SHP77 treated with DMSO at 0.1 percent for 48 hours (cell line): ENCODE data around the gene ASXL1.
"Not testable (repeated sequence)": the region's sequence is repeated elsewhere in the genome, so short reads cannot be mapped to it uniquely, and the experiment has no call there.

Source experiments
- DNase-seq: peaks from one replicate; lab custom pipeline; 2025; lab: John Stamatoyannopoulos, UW

Gene ASXL1

GRCh38 chr20:32337937-32338661 lies 20.0 kb upstream of the ASXL1 start:
- no peak for DNase-seq

- no peak for DNase-seq
These were observed 19.5 kb upstream of the ASXL1 start for GRCh38 chr20:32338665-32339064.

DNA sequence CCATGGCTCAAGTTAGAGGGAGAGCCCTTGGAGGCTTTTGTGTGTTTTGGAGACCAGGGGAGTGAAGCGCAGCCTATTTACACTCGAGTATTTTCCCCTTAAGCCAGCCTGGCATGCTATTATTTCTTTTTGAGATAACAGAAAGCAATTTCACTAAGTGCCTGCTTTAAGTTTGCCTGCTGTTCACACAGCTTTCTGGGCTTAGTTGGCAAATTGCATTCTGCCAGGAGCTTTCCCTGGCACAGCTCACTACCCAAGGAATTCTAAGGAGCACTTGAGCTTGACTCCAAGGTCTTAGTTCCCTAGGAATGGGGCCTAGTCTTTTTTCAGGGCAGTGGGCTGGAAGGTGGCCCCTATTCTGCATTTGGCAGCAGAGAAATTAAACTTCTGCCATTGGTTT lies 19.0 kb upstream of the ASXL1 start:
- DNase-seq, result no peak

DNA sequence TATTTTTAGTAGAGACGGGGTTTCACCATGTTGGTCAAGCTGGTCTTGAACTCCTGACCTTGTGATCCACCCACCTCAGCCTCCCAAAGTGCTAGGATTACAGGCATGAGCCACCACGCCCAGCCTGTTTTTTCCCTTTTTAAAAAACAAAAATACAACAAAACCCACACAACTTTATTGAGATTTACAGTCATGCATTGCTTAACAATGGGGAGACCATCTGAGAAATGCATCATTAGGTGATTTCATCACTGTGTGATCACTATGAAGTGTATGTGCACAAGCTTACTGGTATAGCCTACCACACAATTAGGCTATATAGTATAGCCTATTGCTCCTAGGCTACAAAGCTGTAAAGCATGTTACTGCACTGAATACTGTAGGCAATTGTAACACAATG lies 17.1 kb upstream of the ASXL1 start:
- not testable (repeated sequence) for DNase-seq

GRCh38 chr20:32343439-32343838 lies 14.7 kb upstream of the ASXL1 start:
- DNase-seq, result no peak

- DNase-seq, result no peak
These were observed 13.2 kb upstream of the ASXL1 start for GRCh38 chr20:32344835-32345506.

DNA sequence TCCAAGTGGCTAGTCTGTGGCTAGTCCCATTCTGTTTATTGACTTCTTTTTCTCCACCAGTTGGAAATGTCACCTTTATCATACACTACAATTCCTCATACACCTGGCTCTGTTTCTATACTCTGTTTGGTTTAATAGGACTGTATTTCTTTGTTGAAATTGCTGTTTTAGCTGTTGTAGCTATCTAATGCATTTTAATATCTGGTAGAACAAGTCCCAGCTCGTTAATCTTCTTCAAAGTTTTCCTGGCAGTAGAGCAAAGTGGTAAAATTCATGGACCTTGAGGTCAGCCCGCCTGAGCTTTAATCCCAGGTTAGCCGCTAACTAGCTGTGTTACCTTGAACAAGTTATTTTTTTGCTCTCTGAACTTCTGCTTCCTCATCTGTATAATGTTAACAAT lies 9.9 kb upstream of the ASXL1 start:
- no peak for DNase-seq

- DNase-seq, result no peak
These were observed 7.7 kb upstream of the ASXL1 start for GRCh38 chr20:32350421-32350820.

DNA sequence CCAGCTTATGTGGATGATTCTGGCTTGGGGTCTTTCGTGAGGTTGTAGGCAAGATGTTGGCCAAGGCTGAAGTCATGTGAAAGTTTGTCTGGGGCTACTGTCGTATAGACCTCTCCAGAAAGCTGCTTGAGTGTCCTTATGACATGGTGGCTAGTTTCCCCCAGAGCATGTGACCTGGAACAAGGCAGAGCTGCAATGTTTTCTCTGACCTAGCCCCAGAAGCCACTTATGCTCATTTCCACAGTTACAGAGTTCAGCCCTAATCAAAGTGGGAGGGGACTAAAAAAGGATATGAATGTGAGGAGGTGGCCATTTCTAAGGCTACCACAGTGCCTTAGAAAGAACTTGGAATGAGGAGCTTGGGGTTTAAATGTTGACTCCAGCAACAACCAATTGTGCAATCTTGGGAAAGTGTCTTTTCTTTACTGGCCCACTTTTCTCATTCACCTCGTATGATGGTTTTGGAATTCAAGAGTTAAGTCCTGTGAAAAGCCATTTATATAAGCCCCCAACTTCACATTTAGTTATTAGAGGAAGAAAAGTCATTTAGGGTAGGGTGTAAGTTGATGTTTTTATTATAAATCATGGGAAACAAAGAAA lies 5.9 kb upstream of the ASXL1 start:
- DNase-seq, result no peak

GRCh38 chr20:32353848-32354496 lies 4.2 kb upstream of the ASXL1 start:
- DNase-seq, result no peak

DNA sequence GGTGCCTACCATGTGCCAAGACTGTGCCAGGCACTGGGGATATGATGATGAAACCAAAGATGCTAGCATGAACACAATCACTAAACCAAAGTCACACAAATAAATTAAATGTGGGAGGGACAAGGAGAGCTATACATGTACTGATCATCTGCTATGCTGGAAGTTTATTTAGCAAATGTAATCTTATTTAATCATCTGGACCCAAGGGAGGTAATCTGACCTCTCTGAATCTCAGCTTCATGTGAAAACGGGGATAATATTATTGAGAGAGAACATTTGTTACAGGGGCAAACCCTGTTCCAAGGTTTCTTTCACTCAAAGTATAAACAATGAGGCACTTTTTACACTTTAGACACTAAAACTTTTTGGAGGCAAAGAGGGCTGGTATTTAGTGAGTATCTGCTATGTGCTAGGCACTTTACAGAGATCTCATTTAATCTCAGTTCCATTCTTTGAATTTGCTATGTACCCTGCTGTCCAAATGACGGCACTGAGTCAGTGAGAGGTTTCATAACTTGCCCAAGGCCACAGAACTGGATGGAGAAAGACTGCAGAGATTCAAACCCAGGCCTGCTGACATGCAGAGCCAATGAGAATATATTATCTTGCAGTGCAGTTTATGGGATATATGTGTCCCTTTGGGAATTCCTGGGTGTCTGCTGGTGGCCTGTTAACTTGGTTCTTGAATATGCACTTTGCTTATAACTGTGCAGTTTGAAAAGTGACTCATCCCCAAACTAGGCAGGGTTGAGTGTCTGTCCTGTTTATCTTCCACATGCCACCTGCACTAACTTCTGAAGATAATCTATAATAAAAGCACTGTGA lies 3.3 kb upstream of the ASXL1 start:
- no peak for DNase-seq

GRCh38 chr20:32355417-32355841 lies 2.7 kb upstream of the ASXL1 start:
- no peak for DNase-seq

DNA sequence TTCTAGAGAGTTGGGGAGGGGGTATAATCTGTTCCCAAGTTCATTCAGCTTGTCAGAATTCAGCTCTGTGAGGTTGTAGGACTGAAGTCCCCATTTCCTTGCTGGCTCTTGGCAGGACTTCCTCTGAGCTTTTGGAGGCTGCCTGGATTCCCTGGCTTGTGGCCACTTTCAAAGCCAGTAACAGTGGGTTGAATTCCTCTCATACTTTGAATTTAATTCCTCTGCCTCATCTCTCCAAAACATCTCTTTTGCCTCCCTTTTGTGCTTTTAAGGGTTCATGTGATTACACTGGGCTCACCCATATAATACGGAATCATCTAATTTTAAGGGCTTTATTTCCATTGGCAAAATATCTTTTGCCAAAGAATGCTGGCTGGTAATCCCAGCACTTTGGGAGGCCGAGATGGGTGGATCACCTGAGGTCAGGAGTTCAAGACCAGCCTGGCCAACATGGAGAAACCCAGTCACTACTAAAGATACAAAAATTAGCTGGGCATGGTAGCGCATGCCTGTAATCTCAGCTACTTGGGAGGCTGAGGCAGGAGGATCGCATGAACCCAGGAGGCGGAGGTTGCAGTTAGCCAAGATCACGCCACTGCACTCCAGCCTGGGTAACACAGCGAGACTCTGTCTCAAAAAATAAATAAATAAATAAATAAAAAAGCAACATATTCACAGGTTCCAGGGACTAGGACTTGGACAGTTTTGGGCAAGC lies 2.1 kb upstream of the ASXL1 start:
- DNase-seq, result not testable (repeated sequence)

DNA sequence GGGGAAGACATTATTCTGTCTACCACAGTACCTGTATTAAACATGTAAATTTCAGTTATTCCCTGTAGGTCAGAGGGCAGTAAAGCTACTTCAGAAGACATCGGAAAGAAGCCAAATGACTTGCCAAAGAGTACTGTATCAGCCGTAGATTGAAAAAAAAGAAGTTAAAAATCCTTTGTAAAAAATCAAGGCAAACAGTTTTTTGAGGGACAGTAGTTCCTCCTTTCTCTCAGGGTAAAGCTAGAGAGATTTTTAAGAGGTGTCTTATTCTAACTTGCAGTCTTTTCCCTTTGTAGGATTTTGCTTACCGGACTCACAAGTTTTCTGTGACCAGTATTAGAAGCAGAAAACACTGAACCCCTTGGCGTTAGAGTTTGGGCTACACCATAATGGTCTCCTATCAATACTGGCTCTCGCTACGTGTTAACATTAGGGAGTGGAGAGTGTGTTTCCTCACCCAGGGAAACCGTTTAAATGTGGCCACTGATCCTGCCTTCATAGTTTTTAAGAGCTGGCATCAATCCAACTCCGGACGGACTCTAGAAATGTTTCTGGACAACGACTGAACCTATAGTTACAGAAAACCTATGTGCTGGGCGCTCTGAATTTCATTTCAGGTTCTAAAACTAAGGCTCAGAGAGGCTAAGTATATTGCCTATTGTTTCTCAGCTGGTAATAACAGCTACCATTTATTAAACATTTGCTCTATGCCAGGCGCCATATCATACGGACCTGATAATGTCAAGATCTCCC lies 1.3 kb upstream of the ASXL1 start:
- DNase-seq, result no peak

DNA sequence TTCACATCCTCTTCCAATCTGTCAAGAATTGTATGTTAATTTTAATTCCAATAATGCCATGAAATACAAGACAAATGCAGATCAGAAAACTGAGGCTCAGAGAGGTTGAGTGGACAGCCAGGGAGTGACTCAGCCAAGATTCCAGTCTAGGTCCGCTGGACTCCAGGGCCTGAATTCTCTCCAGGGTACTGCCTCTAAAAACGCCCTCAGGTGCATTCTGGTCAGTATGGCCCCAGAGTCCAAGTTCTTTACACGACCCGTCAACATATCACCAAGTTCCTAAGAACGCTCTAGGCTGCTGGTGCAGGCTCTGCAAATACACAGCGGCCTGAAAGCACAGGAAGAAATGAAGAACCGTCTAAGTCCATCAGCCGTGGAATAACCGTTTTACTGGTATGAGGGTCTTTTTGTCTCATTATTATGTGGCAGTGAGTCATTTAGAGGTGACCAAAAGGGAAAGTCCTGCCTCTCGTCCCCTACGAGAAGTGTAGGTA lies 709 bp upstream of the ASXL1 start:
- no peak for DNase-seq

DNA sequence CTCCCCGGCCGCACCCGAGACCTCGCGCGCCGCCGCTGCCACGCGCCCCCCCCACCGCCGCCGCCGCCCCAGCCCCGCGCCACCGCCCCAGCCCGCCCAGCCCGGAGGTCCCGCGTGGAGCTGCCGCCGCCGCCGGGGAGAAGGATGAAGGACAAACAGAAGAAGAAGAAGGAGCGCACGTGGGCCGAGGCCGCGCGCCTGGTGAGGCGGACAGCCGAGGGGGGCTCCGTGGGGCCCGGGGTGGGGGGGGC lies 426 bp downstream of the ASXL1 start:
- DNase-seq, result no peak

- DNase-seq, result no peak
These were observed 927 bp downstream of the ASXL1 start for GRCh38 chr20:32358883-32359632.

DNA sequence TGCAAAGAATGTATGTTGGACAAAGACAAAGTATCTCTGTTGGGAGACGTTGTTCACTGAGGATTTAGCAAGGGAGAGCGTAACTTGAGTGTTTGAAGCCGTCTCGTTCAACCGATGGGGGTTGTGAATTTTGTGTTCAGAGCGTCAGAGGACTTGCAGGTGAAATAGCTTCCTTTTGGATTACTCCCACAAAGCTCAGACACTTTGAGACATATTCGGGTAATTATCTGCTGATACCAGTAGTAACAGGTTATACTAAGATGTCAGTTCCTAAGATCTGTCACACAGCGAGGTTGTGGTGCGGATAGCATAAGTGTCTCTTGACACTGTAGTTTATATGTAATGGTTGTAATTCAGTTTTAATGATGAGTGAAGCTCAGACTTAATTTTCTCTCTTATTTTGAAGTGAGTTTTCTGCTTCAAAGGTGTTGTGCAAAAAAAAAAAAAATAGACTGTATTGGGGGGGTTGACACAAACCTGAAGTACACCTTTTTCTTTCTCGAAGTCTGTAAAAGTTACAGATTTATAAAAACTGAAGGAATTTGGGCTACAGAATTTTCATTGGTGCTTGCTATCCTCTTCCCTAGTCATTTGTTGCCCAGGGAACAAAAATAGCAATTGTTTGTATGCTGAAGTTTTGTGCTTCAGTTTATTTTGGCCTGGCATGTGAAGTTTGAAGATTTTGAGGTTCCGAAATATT lies 1.7 kb downstream of the ASXL1 start:
- no peak for DNase-seq

- DNase-seq, result no peak
These were observed 2.2 kb downstream of the ASXL1 start for GRCh38 chr20:32360333-32360634.
